Measurements from ENCODE around the gene GORASP1. TPM values are rescaled to one million over a fixed set of nuclear protein-coding genes. Genes with fewer than 3 reads are reported as not detected.

GORASP1 gene
- total RNA-seq, 1 donor from 2014 or later: 52.8 TPM

- DNase-seq (ENCODE audit: low spot score): no peak
- Mint-ChIP-seq H3K4me3 (ENCODE audit: unreplicated experiment) (no peak overlapping the region), H3K27ac (ENCODE audit: unreplicated experiment) (no peak overlapping the region), H3K27me3 (ENCODE audit: low read depth) (no peaks in the 10 kb centered on the region), H3K36me3 (ENCODE audit: low read depth) (peaks cover 3% of the 10 kb centered on the region), H3K4me1 (ENCODE audit: low read depth) (peaks cover 18% of the 10 kb centered on the region), H3K9me3 (ENCODE audit: low read depth) (no peaks in the 10 kb centered on the region)
- TF ChIP-seq CTCF (IDR thresholded peaks at IDR 0.05): no peak
Observed at GRCh38 chr3:39121621-39122020, 14.2 kb upstream of the GORASP1 start.

GRCh38 chr3:39118931-39119660, 11.7 kb upstream of the GORASP1 start:
- Mint-ChIP-seq H3K27ac (ENCODE audit: unreplicated experiment) (no peak overlapping the region), H3K27me3 (ENCODE audit: low read depth) (no peaks in the 10 kb centered on the region), H3K36me3 (ENCODE audit: low read depth) (peaks cover 3% of the 10 kb centered on the region), H3K4me1 (ENCODE audit: low read depth) (peaks cover 4% of the 10 kb centered on the region), H3K4me3 (ENCODE audit: unreplicated experiment) (no peak overlapping the region), H3K9me3 (ENCODE audit: low read depth) (no peaks in the 10 kb centered on the region)
- no peak for TF ChIP-seq CTCF (IDR thresholded peaks at IDR 0.05)
- DNase-seq (ENCODE audit: low spot score): no peak

- no peak overlapping the region for H3K4me3 Mint-ChIP-seq (ENCODE audit: unreplicated experiment)
- H3K27me3 Mint-ChIP-seq (ENCODE audit: low read depth): no peaks in the 10 kb centered on the region
- TF ChIP-seq CTCF (IDR thresholded peaks at IDR 0.05): no peak
- peaks cover 4% of the 10 kb centered on the region for H3K4me1 Mint-ChIP-seq (ENCODE audit: low read depth)
- no peaks in the 10 kb centered on the region for H3K9me3 Mint-ChIP-seq (ENCODE audit: low read depth)
- DNase-seq (ENCODE audit: low spot score): no peak
- H3K27ac Mint-ChIP-seq (ENCODE audit: unreplicated experiment): no peak overlapping the region
- H3K36me3 Mint-ChIP-seq (ENCODE audit: low read depth): peaks cover 3% of the 10 kb centered on the region
Observed at GRCh38 chr3:39118079-39118478, 10.7 kb upstream of the GORASP1 start.

- H3K4me3 Mint-ChIP-seq (ENCODE audit: unreplicated experiment): no peak overlapping the region
- no peak overlapping the region for H3K27ac Mint-ChIP-seq (ENCODE audit: unreplicated experiment)
- no peaks in the 10 kb centered on the region for H3K4me1 Mint-ChIP-seq (ENCODE audit: low read depth)
- DNase-seq (ENCODE audit: low spot score): no peak
- H3K9me3 Mint-ChIP-seq (ENCODE audit: low read depth): no peaks in the 10 kb centered on the region
- TF ChIP-seq CTCF (IDR thresholded peaks at IDR 0.05): no peak
- peaks cover 2% of the 10 kb centered on the region for H3K36me3 Mint-ChIP-seq (ENCODE audit: low read depth)
- H3K27me3 Mint-ChIP-seq (ENCODE audit: low read depth): no peaks in the 10 kb centered on the region
Observed at GRCh38 chr3:39115870-39116269, 8.4 kb upstream of the GORASP1 start.

- TF ChIP-seq CTCF (IDR thresholded peaks at IDR 0.05): no peak
- H3K36me3 Mint-ChIP-seq (ENCODE audit: low read depth): peaks cover 2% of the 10 kb centered on the region
- no peaks in the 10 kb centered on the region for H3K27me3 Mint-ChIP-seq (ENCODE audit: low read depth)
- no peak overlapping the region for H3K4me3 Mint-ChIP-seq (ENCODE audit: unreplicated experiment)
- no peaks in the 10 kb centered on the region for H3K4me1 Mint-ChIP-seq (ENCODE audit: low read depth)
- H3K9me3 Mint-ChIP-seq (ENCODE audit: low read depth): no peaks in the 10 kb centered on the region
- no peak overlapping the region for H3K27ac Mint-ChIP-seq (ENCODE audit: unreplicated experiment)
- DNase-seq (ENCODE audit: low spot score): no peak
Observed at GRCh38 chr3:39114456-39114855, 7.0 kb upstream of the GORASP1 start.
